Bronchial epithelial cell (primary cell): ENCODE data around the gene SH3TC2. TPM values are rescaled to one million over a fixed set of nuclear protein-coding genes. Genes with fewer than 3 reads are reported as not detected.
A peak's percentile ranks its signal among the peaks of the same experiment; 100 is the strongest.

Experiments
- DNase-seq: peaks from one replicate; pipeline ENCODE4 v3.0.0-alpha.2; 2010; ENCODE audit warnings: low read depth
- FAIRE-seq: peaks from 2 replicates; lab custom pipeline; 2011; peaks lifted over from hg19 to GRCh38; lab: Jason Lieb, UNC
- H3K27me3 ChIP-seq: 2 replicates; pipeline ENCODE4 v1.5.1; 2011; ENCODE audit warnings: low read length; ENCODE audit not compliant: control insufficient read depth, insufficient read depth
- H3K36me3 ChIP-seq: 2 replicates; pipeline ENCODE4 v1.5.1; 2011; ENCODE audit warnings: low read length; ENCODE audit not compliant: control insufficient read depth, insufficient read depth
- H3K4me3 ChIP-seq: 2 replicates; pipeline ENCODE4 v1.5.1; 2011; ENCODE audit warnings: mild to moderate bottlenecking, low read depth, low read length, control low read depth
- total RNA-seq: library from RNA; depleted of rRNA; stranded (reverse); fragments of >200 nt; gene quantifications from 2 replicates; pipeline ENCODE4 v1.2.1, GENCODE V29; 2014
- TF ChIP-seq, protein P1 (sequence below): IDR thresholded peaks from 2 replicates; pipeline ENCODE4 v1.5.1; 2011; ENCODE audit warnings: mild to moderate bottlenecking, moderate library complexity, low read length, control low read depth, inconsistent platforms; ENCODE audit not compliant: insufficient read depth, severe bottlenecking

SH3TC2 gene
- total RNA-seq, 1 donor from 2014 or later: 4.7 TPM

DNA sequence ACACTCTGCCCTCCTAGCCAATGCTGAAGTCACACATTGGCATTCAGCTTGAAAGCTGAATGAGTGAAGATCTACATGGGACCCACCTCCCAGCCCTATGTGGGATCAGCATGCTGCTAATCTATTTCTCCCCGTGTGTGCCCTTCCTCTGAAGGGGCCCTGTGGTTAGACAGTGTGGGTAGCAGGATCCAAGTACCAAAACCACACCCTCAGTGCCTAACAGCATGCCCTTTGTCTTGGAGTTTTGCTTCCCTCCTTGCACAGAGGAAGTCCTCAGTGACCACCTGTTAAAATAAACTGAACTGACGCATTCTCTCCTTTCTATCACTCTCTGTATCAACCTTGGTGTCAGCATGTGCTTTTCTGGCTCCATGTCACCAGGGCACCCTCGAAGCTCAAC is 25.0 kb downstream of the SH3TC2 start:
- TF ChIP-seq, protein P1, sequence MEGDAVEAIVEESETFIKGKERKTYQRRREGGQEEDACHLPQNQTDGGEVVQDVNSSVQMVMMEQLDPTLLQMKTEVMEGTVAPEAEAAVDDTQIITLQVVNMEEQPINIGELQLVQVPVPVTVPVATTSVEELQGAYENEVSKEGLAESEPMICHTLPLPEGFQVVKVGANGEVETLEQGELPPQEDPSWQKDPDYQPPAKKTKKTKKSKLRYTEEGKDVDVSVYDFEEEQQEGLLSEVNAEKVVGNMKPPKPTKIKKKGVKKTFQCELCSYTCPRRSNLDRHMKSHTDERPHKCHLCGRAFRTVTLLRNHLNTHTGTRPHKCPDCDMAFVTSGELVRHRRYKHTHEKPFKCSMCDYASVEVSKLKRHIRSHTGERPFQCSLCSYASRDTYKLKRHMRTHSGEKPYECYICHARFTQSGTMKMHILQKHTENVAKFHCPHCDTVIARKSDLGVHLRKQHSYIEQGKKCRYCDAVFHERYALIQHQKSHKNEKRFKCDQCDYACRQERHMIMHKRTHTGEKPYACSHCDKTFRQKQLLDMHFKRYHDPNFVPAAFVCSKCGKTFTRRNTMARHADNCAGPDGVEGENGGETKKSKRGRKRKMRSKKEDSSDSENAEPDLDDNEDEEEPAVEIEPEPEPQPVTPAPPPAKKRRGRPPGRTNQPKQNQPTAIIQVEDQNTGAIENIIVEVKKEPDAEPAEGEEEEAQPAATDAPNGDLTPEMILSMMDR: no peak
- FAIRE-seq (no peak), DNase-seq (no peak)
- H3K36me3 ChIP-seq: no peaks in the 10 kb centered on the region
- H3K4me3 ChIP-seq: no peak overlapping the region
- H3K27me3 ChIP-seq: no peaks in the 10 kb centered on the region

GRCh38 chr5:149036970-149037369 is 25.9 kb downstream of the SH3TC2 start:
- peak; percentile 47 for FAIRE-seq
- Histone ChIP-seq H3K36me3 (no peaks in the 10 kb centered on the region), H3K4me3 (no peak overlapping the region), H3K27me3 (no peaks in the 10 kb centered on the region)
- TF ChIP-seq, protein P1: no peak
- peak; percentile 71 for DNase-seq

GRCh38 chr5:149036168-149036567 is 26.7 kb downstream of the SH3TC2 start:
- FAIRE-seq (no peak), DNase-seq (no peak)
- H3K27me3 ChIP-seq: no peaks in the 10 kb centered on the region
- no peak overlapping the region for H3K4me3 ChIP-seq
- TF ChIP-seq, protein P1: no peak
- no peaks in the 10 kb centered on the region for H3K36me3 ChIP-seq

- H3K4me3 ChIP-seq: no peak overlapping the region
Observed at GRCh38 chr5:149035372-149035790, 27.5 kb downstream of the SH3TC2 start.

DNA sequence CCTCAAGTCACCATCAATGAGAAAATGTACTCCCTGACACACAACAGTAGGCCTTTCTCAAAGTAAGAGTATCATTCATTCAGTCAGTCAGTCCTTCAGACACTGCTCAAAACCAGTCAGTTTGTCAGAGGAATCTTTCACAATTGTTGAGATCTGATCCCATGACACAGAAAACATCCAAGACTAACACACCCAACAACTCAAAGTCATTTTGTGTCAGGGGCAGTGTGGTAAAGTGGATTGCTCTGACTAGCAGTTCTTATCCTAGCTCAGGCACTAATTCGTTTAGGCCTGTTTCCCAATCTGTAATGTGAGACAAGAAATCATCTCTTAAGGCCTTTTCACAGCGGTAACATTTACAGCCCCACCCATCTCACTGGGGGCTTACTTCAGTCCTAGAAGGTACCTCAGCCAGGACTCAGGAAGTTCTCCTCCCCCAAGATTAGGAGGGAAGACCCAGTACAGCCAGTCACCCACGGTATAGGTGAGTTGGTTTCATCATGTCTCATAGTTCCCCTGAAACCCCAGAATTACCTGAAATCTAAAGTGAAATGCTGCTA is 31.9 kb downstream of the SH3TC2 start:
- peak; percentile 30 for DNase-seq
- no peaks in the 10 kb centered on the region for H3K36me3 ChIP-seq
- no peak overlapping the region for H3K4me3 ChIP-seq
- no peak for FAIRE-seq
- no peaks in the 10 kb centered on the region for H3K27me3 ChIP-seq
- TF ChIP-seq, protein P1: no peak

More at GRCh38 chr5:149035372-149035790, 27.5 kb downstream of the SH3TC2 start:
- no peaks in the 10 kb centered on the region for H3K27me3 ChIP-seq
- FAIRE-seq (no peak), DNase-seq (peak; percentile 66)
- H3K36me3 ChIP-seq: no peaks in the 10 kb centered on the region
- TF ChIP-seq, protein P1: peak; percentile 93

DNA sequence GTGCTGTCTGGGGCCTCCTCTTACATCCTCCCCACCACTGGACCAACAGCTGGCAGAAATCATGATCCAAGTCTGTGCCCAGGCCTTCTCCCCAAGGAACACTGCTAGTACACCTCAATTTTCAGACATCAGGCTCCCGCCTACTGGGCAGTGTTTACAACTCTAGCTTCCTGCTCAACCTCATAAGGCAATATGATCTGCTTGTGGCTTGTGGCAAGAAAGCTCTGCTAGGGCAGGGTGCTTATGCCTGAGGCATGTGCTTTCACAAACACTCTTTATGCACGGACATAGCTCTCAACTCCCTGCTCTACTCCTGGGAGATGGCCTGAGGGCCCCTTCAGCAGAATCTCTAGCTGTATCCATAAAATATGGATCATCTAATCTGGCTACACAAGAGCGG is 32.5 kb downstream of the SH3TC2 start:
- Histone ChIP-seq H3K4me3 (no peak overlapping the region), H3K36me3 (no peaks in the 10 kb centered on the region), H3K27me3 (no peaks in the 10 kb centered on the region)
- TF ChIP-seq, protein P1: no peak
- DNase-seq (peak; percentile 32), FAIRE-seq (peak; percentile 58)
